Measurements from ENCODE around the gene EYA3.
A peak's percentile ranks its signal among the peaks of the same experiment; 100 is the strongest.

EYA3 gene

GRCh38 chr1:27979151-27979858 is 109.1 kb downstream of the EYA3 start:
- TF ChIP-seq RARB (CRISPR knock-in tag; IDR thresholded peaks at IDR 0.05) (no peak), CSDC2 (CRISPR knock-in tag; IDR thresholded peaks at IDR 0.05) (no peak), ZC3H10 (CRISPR knock-in tag; IDR thresholded peaks at IDR 0.05) (no peak), ZNF8 (CRISPR knock-in tag; IDR thresholded peaks at IDR 0.05) (no peak), CSRNP3 (CRISPR knock-in tag; IDR thresholded peaks at IDR 0.05) (no peak), PATZ1 (CRISPR knock-in tag; IDR thresholded peaks at IDR 0.05; ENCODE audit: borderline replicate concordance) (no peak), ZNF70 (CRISPR knock-in tag; IDR thresholded peaks at IDR 0.05) (no peak), ZNF565 (CRISPR knock-in tag; conservative IDR thresholded peaks at IDR 0.05; ENCODE audit: low read depth) (no peak)
- ATAC-seq: peak; percentile 87

GRCh38 chr1:27974417-27974781 is 114.0 kb downstream of the EYA3 start:
- TF ChIP-seq CSDC2 (CRISPR knock-in tag; IDR thresholded peaks at IDR 0.05) (no peak), RARB (CRISPR knock-in tag; IDR thresholded peaks at IDR 0.05) (no peak), ZNF8 (CRISPR knock-in tag; IDR thresholded peaks at IDR 0.05) (no peak), PATZ1 (CRISPR knock-in tag; IDR thresholded peaks at IDR 0.05; ENCODE audit: borderline replicate concordance) (no peak), ZNF565 (CRISPR knock-in tag; conservative IDR thresholded peaks at IDR 0.05; ENCODE audit: low read depth) (no peak), TCF4 (CRISPR knock-in tag; IDR thresholded peaks at IDR 0.05; ENCODE audit: borderline replicate concordance) (no peak), ZNF70 (CRISPR knock-in tag; IDR thresholded peaks at IDR 0.05) (no peak), TOX (CRISPR knock-in tag; IDR thresholded peaks at IDR 0.05; ENCODE audit: borderline replicate concordance) (no peak), ESRRG (CRISPR knock-in tag; IDR thresholded peaks at IDR 0.05) (no peak), ZFP30 (CRISPR knock-in tag; IDR thresholded peaks at IDR 0.05) (no peak), TSHZ2 (CRISPR knock-in tag; IDR thresholded peaks at IDR 0.05) (no peak), PPARA (CRISPR knock-in tag; IDR thresholded peaks at IDR 0.05; ENCODE audit: borderline replicate concordance) (no peak)
- no peak for ATAC-seq

- TF ChIP-seq ZFP3 (CRISPR knock-in tag; IDR thresholded peaks at IDR 0.05): no peak
- TF ChIP-seq TSHZ2 (CRISPR knock-in tag; IDR thresholded peaks at IDR 0.05): no peak
- ATAC-seq: no peak
These were observed 114.5 kb downstream of the EYA3 start for GRCh38 chr1:27973771-27974416.

All from SK-N-SH treated with all-trans-retinoic acid at 6 μM for 48 hours (cell line).